Measurements from ENCODE around the gene IRF2. TPM values are rescaled to one million over a fixed set of nuclear protein-coding genes. Genes with fewer than 3 reads are reported as not detected.
"Not testable (repeated sequence)": the region's sequence is repeated elsewhere in the genome, so short reads cannot be mapped to it uniquely, and the experiment has no call there.

The IRF2 gene
- total RNA-seq, 3 donors from 2014 or later (not counting 1 experiment from before 2014, with no cell fraction given), result 50.6 to 68.5 (median 59.8) TPM

GRCh38 chr4:184376126-184376838, 98.1 kb downstream of the IRF2 start:
- peaks cover 9 to 13% of the 10 kb centered on the region in 2 donors for H3K4me1 Mint-ChIP-seq
- no peaks in the 10 kb centered on the region for H3K27me3 Mint-ChIP-seq (ENCODE audit: low read depth in 2 of 2)
- Histone ChIP-seq H3K4me1 (ENCODE audit: control insufficient read depth, insufficient read depth, low read length) (peaks cover 4% of the 10 kb centered on the region), H3K4me3 (ENCODE audit: low read length) (no peak overlapping the region), H3K27me3 (ENCODE audit: control insufficient read depth, insufficient read depth, low read length) (no peaks in the 10 kb centered on the region), H3K27ac (ENCODE audit: low read length) (no peak overlapping the region), H3K36me3 (ENCODE audit: control insufficient read depth, insufficient read depth, low read length) (no peaks in the 10 kb centered on the region), H3K9me3 (ENCODE audit: control insufficient read depth, insufficient read depth, low read length) (no peaks in the 10 kb centered on the region)
- TF ChIP-seq CTCF (IDR thresholded peaks at IDR 0.05), result no peak
- intact Hi-C loops (cut with micrococcal nuclease), result no loop called here
- H3K9me3 Mint-ChIP-seq, result no peaks in the 10 kb centered on the region
- DNase-seq (no peak), ATAC-seq (no peak)
- no peak overlapping the region for H3K27ac Mint-ChIP-seq
- H3K4me3 Mint-ChIP-seq, result no peak overlapping the region
- WGBS (ENCODE audit: insufficient coverage), result 100% methylated on average over 1 of the region's 1 CpG
- H3K36me3 Mint-ChIP-seq, result peaks cover 5% of the 10 kb centered on the region

GRCh38 chr4:184375623-184376022, 98.7 kb downstream of the IRF2 start:
- H3K36me3 ChIP-seq (ENCODE audit: control insufficient read depth, insufficient read depth, low read length); DNase-seq; H3K4me3 Mint-ChIP-seq; H3K27me3 Mint-ChIP-seq (ENCODE audit: low read depth in 2 of 2); intact Hi-C loops (cut with micrococcal nuclease); H3K27me3 ChIP-seq (ENCODE audit: control insufficient read depth, insufficient read depth, low read length); H3K27ac ChIP-seq (ENCODE audit: low read length); H3K27ac Mint-ChIP-seq; H3K4me3 ChIP-seq (ENCODE audit: low read length); H3K9me3 ChIP-seq (ENCODE audit: control insufficient read depth, insufficient read depth, low read length); H3K9me3 Mint-ChIP-seq; H3K36me3 Mint-ChIP-seq; H3K4me1 Mint-ChIP-seq; ATAC-seq; H3K4me1 ChIP-seq (ENCODE audit: control insufficient read depth, insufficient read depth, low read length): not testable (repeated sequence)
- WGBS (ENCODE audit: insufficient coverage), result 70% methylated on average over 1 of the region's 3 CpGs

- DNase-seq (no peak), ATAC-seq (no peak)
- Mint-ChIP-seq H3K9me3 (no peaks in the 10 kb centered on the region), H3K4me3 (no peak overlapping the region), H3K4me1 (peaks cover 0 to 4% of the 10 kb centered on the region in 2 donors), H3K27ac (no peak overlapping the region), H3K27me3 (ENCODE audit: low read depth in 2 of 2) (no peaks in the 10 kb centered on the region), H3K36me3 (peaks cover 5% of the 10 kb centered on the region)
- no peak for TF ChIP-seq CTCF (IDR thresholded peaks at IDR 0.05)
- H3K4me3 ChIP-seq (ENCODE audit: low read length), result no peak overlapping the region
- H3K36me3 ChIP-seq (ENCODE audit: control insufficient read depth, insufficient read depth, low read length), result no peaks in the 10 kb centered on the region
- no CpG with 5 or more reads among the region's 1 CpG for WGBS (ENCODE audit: insufficient coverage)
- H3K27me3 ChIP-seq (ENCODE audit: control insufficient read depth, insufficient read depth, low read length), result no peaks in the 10 kb centered on the region
- H3K4me1 ChIP-seq (ENCODE audit: control insufficient read depth, insufficient read depth, low read length), result no peaks in the 10 kb centered on the region
- no peaks in the 10 kb centered on the region for H3K9me3 ChIP-seq (ENCODE audit: control insufficient read depth, insufficient read depth, low read length)
- intact Hi-C loops (cut with micrococcal nuclease), result no loop called here
- no peak overlapping the region for H3K27ac ChIP-seq (ENCODE audit: low read length)
Observed at GRCh38 chr4:184375027-184375426, 99.3 kb downstream of the IRF2 start.

- intact Hi-C loops (cut with micrococcal nuclease), result no loop called here
- no peaks in the 10 kb centered on the region for H3K4me1 ChIP-seq (ENCODE audit: control insufficient read depth, insufficient read depth, low read length)
- WGBS (ENCODE audit: insufficient coverage), result 95% methylated on average over 2 of the region's 2 CpGs
- Mint-ChIP-seq H3K9me3 (no peaks in the 10 kb centered on the region), H3K27me3 (ENCODE audit: low read depth in 2 of 2) (no peaks in the 10 kb centered on the region), H3K36me3 (peaks cover 5% of the 10 kb centered on the region), H3K27ac (no peak overlapping the region), H3K4me1 (peaks cover 0 to 4% of the 10 kb centered on the region in 2 donors), H3K4me3 (no peak overlapping the region)
- DNase-seq (no peak), ATAC-seq (no peak)
- H3K27ac ChIP-seq (ENCODE audit: low read length), result no peak overlapping the region
- no peaks in the 10 kb centered on the region for H3K9me3 ChIP-seq (ENCODE audit: control insufficient read depth, insufficient read depth, low read length)
- no peaks in the 10 kb centered on the region for H3K27me3 ChIP-seq (ENCODE audit: control insufficient read depth, insufficient read depth, low read length)
- no peak for TF ChIP-seq CTCF (IDR thresholded peaks at IDR 0.05)
- no peak overlapping the region for H3K4me3 ChIP-seq (ENCODE audit: low read length)
- no peaks in the 10 kb centered on the region for H3K36me3 ChIP-seq (ENCODE audit: control insufficient read depth, insufficient read depth, low read length)
Observed at GRCh38 chr4:184373886-184374405, 100.4 kb downstream of the IRF2 start.
